Measurements from ENCODE around the gene SZT2. TPM values are rescaled to one million over a fixed set of nuclear protein-coding genes. Genes with fewer than 3 reads are reported as not detected.

Gene SZT2
- total RNA-seq, 1 donor from 2014 or later = 33.6 TPM

GRCh38 chr1:43372172-43372571 is 17.5 kb upstream of the SZT2 start:
- Mint-ChIP-seq H3K27ac (ENCODE audit: unreplicated experiment) (no peak overlapping the region), H3K36me3 (ENCODE audit: low read depth) (no peaks in the 10 kb centered on the region), H3K9me3 (ENCODE audit: low read depth) (no peaks in the 10 kb centered on the region), H3K4me3 (ENCODE audit: unreplicated experiment) (no peak overlapping the region), H3K27me3 (ENCODE audit: low read depth) (no peaks in the 10 kb centered on the region), H3K4me1 (ENCODE audit: low read depth) (peaks cover 17% of the 10 kb centered on the region)
- no peak for DNase-seq (ENCODE audit: low spot score)
- TF ChIP-seq, protein P1, sequence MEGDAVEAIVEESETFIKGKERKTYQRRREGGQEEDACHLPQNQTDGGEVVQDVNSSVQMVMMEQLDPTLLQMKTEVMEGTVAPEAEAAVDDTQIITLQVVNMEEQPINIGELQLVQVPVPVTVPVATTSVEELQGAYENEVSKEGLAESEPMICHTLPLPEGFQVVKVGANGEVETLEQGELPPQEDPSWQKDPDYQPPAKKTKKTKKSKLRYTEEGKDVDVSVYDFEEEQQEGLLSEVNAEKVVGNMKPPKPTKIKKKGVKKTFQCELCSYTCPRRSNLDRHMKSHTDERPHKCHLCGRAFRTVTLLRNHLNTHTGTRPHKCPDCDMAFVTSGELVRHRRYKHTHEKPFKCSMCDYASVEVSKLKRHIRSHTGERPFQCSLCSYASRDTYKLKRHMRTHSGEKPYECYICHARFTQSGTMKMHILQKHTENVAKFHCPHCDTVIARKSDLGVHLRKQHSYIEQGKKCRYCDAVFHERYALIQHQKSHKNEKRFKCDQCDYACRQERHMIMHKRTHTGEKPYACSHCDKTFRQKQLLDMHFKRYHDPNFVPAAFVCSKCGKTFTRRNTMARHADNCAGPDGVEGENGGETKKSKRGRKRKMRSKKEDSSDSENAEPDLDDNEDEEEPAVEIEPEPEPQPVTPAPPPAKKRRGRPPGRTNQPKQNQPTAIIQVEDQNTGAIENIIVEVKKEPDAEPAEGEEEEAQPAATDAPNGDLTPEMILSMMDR (IDR thresholded peaks at IDR 0.05) = no peak

DNA sequence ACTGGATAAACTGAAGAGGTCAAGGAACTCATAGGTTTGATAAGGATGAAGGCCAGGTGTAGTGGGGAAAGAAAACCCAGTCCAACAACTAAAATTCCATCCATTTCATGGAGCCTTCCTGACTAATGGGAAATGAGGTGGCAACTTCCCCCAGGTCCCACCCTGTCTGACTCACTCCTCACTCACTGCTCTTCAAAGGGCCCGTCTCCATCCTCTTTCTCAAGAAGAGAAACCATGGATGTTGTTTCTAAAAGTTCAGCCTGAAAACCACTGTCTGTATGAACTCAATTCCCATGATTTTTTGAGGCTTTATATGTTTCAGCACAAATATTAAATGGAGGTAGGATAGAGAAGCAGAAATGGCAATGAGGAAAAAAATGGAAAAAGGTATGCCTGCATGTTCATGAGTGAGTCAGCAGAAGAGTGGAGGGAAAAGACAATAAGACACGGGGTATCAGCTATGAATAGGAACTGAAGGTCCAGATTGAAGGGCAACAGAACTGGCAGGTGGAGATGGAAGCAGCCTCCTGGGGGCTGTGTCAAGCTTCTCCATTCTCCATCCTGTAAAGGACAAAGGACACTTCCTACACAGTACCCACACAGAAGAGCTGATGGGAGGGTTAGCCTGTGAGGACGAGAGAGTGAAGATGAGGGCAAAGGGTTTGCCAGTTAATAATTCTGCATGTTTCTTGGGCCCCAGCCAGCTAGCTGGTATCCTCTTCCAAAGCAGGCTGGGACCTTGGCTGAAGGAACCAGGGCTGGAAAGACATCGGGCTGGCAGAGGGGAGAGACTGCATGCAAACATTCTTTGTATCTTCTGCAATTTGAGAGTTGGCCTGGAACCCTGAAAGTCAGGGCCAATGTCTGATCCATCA is 16.4 kb upstream of the SZT2 start:
- no peaks in the 10 kb centered on the region for H3K36me3 Mint-ChIP-seq (ENCODE audit: low read depth)
- no peak overlapping the region for H3K27ac Mint-ChIP-seq (ENCODE audit: unreplicated experiment)
- H3K4me3 Mint-ChIP-seq (ENCODE audit: unreplicated experiment) = no peak overlapping the region
- TF ChIP-seq, protein P1 (IDR thresholded peaks at IDR 0.05) = no peak
- H3K9me3 Mint-ChIP-seq (ENCODE audit: low read depth) = no peaks in the 10 kb centered on the region
- no peak for DNase-seq (ENCODE audit: low spot score)
- peaks cover 14% of the 10 kb centered on the region for H3K4me1 Mint-ChIP-seq (ENCODE audit: low read depth)
- no peaks in the 10 kb centered on the region for H3K27me3 Mint-ChIP-seq (ENCODE audit: low read depth)

GRCh38 chr1:43376723-43377235 is 12.9 kb upstream of the SZT2 start:
- Mint-ChIP-seq H3K27ac (ENCODE audit: unreplicated experiment) (no peak overlapping the region), H3K9me3 (ENCODE audit: low read depth) (no peaks in the 10 kb centered on the region), H3K4me1 (ENCODE audit: low read depth) (no peaks in the 10 kb centered on the region), H3K27me3 (ENCODE audit: low read depth) (no peaks in the 10 kb centered on the region), H3K36me3 (ENCODE audit: low read depth) (peaks cover 2% of the 10 kb centered on the region), H3K4me3 (ENCODE audit: unreplicated experiment) (no peak overlapping the region)
- TF ChIP-seq, protein P1 (IDR thresholded peaks at IDR 0.05) = no peak
- DNase-seq (ENCODE audit: low spot score) = no peak

- no peak for DNase-seq (ENCODE audit: low spot score)
- Mint-ChIP-seq H3K4me3 (ENCODE audit: unreplicated experiment) (no peak overlapping the region), H3K4me1 (ENCODE audit: low read depth) (no peaks in the 10 kb centered on the region), H3K9me3 (ENCODE audit: low read depth) (no peaks in the 10 kb centered on the region), H3K36me3 (ENCODE audit: low read depth) (peaks cover 3% of the 10 kb centered on the region), H3K27ac (ENCODE audit: unreplicated experiment) (no peak overlapping the region), H3K27me3 (ENCODE audit: low read depth) (no peaks in the 10 kb centered on the region)
- TF ChIP-seq, protein P1 (IDR thresholded peaks at IDR 0.05) = no peak
Observed at GRCh38 chr1:43377831-43378230, 11.9 kb upstream of the SZT2 start.

DNA sequence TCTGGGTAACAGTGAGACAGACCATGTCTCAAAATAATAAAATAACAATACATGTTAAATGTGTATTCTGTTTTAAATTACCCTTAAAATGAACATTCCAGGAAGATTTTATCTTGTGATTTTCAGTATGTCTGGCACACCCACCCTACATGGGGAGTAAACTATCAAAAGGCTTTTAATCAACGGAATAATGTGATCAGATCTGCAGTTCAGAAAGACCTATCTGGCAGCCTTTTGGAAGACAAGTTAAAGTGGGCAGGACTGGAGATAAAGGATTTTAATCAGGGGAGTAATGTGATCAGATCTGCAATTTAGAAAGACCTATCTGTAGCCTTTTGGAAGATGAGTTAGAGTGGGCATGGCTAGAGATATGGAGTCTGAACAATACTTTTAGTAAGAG is 10.2 kb upstream of the SZT2 start:
- DNase-seq (ENCODE audit: low spot score) = no peak
- no peaks in the 10 kb centered on the region for H3K9me3 Mint-ChIP-seq (ENCODE audit: low read depth)
- H3K4me1 Mint-ChIP-seq (ENCODE audit: low read depth) = no peaks in the 10 kb centered on the region
- no peak overlapping the region for H3K4me3 Mint-ChIP-seq (ENCODE audit: unreplicated experiment)
- H3K27ac Mint-ChIP-seq (ENCODE audit: unreplicated experiment) = no peak overlapping the region
- H3K27me3 Mint-ChIP-seq (ENCODE audit: low read depth) = no peaks in the 10 kb centered on the region
- peaks cover 13% of the 10 kb centered on the region for H3K36me3 Mint-ChIP-seq (ENCODE audit: low read depth)
- TF ChIP-seq, protein P1 (IDR thresholded peaks at IDR 0.05) = no peak

Data from chondrocyte (in vitro differentiated cells).